Neuron (in vitro differentiated cells): ENCODE measurements around the gene SDHB.

Experiments used
- H2AFZ ChIP-seq: one replicate; pipeline ENCODE4 v1.6.1; 2013; ENCODE audit warnings: low read depth, mild to moderate bottlenecking, inconsistent platforms, low read length, moderate library complexity
- H3K27me3 ChIP-seq: one replicate; pipeline ENCODE4 v1.6.1; 2013; ENCODE audit warnings: low read length; ENCODE audit not compliant: insufficient read depth
- H3K36me3 ChIP-seq: one replicate; pipeline ENCODE4 v1.6.1; 2013; ENCODE audit warnings: low read length; ENCODE audit not compliant: insufficient read depth
- H3K4me1 ChIP-seq: one replicate; pipeline ENCODE4 v1.6.1; 2013; ENCODE audit warnings: low read length; ENCODE audit not compliant: insufficient read depth
- H3K4me3 ChIP-seq: 2 replicates; pipeline ENCODE4 v1.5.1; 2013; ENCODE audit warnings: mild to moderate bottlenecking, low read length, moderate library complexity
- H3K9me3 ChIP-seq: one replicate; pipeline ENCODE4 v1.6.1; 2013; ENCODE audit warnings: low read length

Gene SDHB

DNA sequence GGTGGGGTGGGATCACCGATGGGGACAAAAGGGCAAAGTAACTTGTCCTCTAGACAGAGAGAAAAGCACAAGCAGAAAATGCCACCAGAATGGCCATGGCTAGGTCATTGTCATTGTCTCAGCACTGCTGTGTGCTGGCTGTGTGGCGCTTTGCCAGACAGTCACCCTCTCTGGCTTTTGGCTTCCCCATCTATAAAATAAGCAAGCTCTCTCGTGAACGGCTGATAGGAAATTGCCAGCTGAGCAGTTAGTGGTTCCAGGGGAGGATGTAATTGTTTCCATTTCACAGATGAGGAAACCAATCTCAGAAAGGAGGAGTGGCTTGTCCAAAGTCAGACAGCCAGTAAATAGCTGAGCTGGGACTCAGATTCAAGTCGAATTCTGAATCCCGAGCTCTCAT, 32.9 kb upstream of the SDHB start:
- H3K9me3 ChIP-seq = no peaks in the 10 kb centered on the region
- H3K36me3 ChIP-seq = no peaks in the 10 kb centered on the region
- no peak overlapping the region for H3K4me3 ChIP-seq
- H2AFZ ChIP-seq = no peak overlapping the region
- peaks cover 8% of the 10 kb centered on the region for H3K27me3 ChIP-seq
- H3K4me1 ChIP-seq = peaks cover 9% of the 10 kb centered on the region

DNA sequence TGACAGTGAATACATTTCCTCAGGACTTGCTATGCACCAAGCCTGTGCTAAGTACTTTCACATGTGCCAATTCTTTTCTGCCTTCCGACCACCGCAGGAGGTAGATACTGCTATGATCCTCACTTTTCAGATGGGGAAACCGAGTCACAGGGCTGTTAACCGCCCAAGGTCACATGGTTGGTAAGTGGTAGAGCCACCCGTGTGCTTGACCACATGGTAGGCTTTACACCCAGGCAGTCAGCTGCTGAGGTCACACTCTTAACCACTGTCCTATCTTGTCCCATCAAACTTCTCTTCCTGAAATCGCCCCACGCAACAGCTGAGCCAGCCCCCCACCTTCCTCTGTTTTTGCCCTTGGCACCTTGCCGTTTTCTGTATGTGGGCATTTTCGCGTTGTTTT, 31.0 kb upstream of the SDHB start:
- Histone ChIP-seq H2AFZ (no peak overlapping the region), H3K36me3 (no peaks in the 10 kb centered on the region), H3K27me3 (peaks cover 8% of the 10 kb centered on the region), H3K4me1 (peaks cover 8% of the 10 kb centered on the region), H3K4me3 (no peak overlapping the region), H3K9me3 (no peaks in the 10 kb centered on the region)

DNA sequence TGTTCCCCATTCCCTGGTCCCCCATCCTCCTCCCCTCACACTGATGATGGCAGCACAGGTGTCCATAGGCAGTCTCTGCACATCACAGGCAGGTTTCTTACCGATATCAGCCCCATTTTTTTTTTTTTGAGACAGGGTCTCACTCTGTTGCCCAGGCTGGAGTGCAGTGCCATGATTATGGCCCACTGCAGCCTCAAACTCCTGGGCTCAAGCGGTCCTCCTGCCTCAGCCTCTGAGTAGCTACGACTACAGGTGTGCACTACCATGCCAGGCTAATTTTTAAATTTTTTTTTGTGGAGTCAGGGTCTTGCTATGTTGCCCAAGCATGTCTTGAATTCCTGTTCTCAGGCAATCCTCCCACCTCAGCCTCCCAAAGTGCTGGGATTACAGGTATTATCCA, 28.9 kb upstream of the SDHB start:
- H2AFZ ChIP-seq = no peak overlapping the region
- no peaks in the 10 kb centered on the region for H3K4me1 ChIP-seq
- H3K9me3 ChIP-seq = no peaks in the 10 kb centered on the region
- H3K36me3 ChIP-seq = no peaks in the 10 kb centered on the region
- no peak overlapping the region for H3K4me3 ChIP-seq
- peaks cover 8% of the 10 kb centered on the region for H3K27me3 ChIP-seq

DNA sequence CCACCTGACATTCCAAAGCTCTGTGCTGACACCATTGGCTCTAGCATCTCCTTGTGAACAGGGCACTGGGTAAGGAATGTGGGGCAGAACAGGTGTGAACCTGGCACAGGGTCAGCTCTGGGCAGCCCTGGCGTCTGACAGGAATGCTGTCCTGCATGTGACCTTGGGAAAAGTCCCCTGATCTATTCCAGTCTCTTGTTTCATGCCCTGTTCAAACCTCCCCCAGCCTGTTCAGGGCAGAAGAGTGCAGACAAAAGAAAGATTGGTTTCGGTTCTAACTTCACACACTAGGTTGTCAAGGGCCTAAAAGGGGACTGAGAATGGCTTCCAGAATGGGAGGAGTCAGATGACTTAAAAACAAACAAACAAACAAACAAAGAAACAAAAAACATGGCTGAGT, 27.6 kb upstream of the SDHB start:
- H3K36me3 ChIP-seq = no peaks in the 10 kb centered on the region
- no peak overlapping the region for H3K4me3 ChIP-seq
- H3K27me3 ChIP-seq = peaks cover 8% of the 10 kb centered on the region
- H3K4me1 ChIP-seq = no peaks in the 10 kb centered on the region
- H3K9me3 ChIP-seq = no peaks in the 10 kb centered on the region
- H2AFZ ChIP-seq = no peak overlapping the region

DNA sequence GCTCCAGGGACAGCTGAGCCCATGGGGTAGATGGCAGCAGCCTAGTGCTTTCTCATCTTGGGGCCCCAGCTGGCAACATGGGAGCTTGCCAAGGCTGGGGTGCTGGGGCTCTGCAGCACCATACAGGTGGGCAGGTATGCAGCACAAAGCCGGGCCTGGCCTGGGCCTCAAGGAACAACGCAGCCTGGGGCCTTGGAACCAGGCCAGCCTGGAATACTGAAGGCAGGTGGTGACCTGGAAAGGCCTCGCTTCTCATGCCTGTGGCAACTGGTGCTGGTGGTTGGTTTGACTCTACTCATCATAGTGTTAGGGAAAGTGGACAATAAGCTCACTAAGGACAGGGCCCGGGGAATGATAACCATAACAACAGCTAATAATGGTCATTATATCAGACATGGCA, 27.0 kb upstream of the SDHB start:
- Histone ChIP-seq H3K4me3 (no peak overlapping the region), H3K27me3 (peaks cover 8% of the 10 kb centered on the region), H3K36me3 (no peaks in the 10 kb centered on the region), H2AFZ (no peak overlapping the region), H3K9me3 (no peaks in the 10 kb centered on the region), H3K4me1 (no peaks in the 10 kb centered on the region)

DNA sequence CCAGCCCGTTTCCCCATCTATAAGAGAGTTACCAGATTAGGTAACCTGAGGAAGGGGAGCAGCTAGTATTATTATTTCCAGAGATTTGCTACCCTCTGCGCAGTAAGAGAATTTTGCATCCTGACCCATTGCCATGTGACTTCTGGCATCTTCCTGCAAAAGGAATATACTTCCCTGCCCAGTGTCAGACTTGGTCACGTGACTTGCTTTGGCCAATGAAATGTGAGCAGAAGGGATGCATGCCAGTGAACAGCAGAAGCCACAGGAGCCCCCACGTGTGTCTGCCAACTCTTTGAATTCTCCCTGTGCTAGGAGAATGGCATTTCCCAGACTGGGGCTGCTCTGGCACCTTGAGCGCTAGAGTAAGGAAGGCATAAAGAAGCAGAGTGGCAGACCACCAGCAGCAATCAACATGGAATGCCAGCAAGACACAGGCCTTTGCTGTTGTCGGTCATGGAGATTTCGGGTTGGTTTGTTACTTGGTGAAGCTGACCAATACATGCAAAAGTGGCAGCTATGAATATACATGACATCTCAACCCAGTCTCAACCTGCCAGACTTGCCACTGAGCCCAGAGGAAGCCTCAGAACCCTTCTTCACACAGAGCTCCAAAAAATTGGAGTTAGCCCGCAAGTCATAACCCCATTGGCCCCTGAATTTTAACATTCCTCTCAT, 26.4 kb upstream of the SDHB start:
- Histone ChIP-seq H3K4me1 (no peaks in the 10 kb centered on the region), H3K9me3 (no peaks in the 10 kb centered on the region), H3K36me3 (no peaks in the 10 kb centered on the region), H2AFZ (no peak overlapping the region), H3K4me3 (no peak overlapping the region), H3K27me3 (peaks cover 8% of the 10 kb centered on the region)

DNA sequence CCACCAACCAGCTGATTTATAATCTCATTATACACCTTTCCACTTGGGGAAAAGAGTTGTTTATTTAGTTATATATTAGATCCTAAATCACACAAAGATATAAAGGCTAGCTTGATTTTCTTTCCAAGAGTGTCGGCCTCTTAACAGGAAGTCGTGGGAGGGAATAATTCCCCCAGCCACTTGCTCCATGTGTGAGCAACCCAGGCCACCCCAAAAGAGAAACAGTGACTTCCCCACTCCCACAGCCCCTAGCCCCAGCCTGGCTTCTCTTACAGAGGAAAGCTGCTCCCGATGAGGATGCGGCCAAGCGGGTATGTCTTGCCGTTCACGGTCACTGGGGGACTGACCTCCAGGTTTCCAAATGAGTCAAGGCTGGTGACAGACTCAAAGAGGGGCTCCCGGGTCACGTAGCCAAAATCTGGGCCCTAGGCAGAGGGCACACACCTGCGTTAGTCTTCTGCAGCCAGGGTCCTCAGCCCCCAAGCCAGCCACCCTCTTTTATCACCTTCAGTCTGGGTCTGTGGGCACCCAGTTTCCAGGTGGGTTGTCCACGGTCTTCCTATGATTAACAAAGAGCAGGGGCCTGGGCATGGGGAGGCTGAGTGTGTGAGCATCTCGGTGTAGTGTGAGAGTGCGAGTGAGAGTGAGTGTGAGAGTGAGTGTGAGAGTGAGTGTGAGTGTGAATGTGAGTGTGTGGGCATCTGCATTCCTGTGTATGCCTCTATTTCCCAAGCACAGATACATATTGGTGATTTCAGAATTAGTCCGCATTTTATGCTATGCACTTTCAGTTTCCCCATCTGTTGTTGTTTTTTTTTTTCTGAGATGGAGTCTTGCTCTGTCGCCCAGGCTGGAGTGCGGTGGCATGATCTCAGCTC, 25.4 kb upstream of the SDHB start:
- H3K27me3 ChIP-seq = no peaks in the 10 kb centered on the region
- no peaks in the 10 kb centered on the region for H3K4me1 ChIP-seq
- H2AFZ ChIP-seq = no peak overlapping the region
- no peak overlapping the region for H3K4me3 ChIP-seq
- H3K36me3 ChIP-seq = no peaks in the 10 kb centered on the region
- no peaks in the 10 kb centered on the region for H3K9me3 ChIP-seq

DNA sequence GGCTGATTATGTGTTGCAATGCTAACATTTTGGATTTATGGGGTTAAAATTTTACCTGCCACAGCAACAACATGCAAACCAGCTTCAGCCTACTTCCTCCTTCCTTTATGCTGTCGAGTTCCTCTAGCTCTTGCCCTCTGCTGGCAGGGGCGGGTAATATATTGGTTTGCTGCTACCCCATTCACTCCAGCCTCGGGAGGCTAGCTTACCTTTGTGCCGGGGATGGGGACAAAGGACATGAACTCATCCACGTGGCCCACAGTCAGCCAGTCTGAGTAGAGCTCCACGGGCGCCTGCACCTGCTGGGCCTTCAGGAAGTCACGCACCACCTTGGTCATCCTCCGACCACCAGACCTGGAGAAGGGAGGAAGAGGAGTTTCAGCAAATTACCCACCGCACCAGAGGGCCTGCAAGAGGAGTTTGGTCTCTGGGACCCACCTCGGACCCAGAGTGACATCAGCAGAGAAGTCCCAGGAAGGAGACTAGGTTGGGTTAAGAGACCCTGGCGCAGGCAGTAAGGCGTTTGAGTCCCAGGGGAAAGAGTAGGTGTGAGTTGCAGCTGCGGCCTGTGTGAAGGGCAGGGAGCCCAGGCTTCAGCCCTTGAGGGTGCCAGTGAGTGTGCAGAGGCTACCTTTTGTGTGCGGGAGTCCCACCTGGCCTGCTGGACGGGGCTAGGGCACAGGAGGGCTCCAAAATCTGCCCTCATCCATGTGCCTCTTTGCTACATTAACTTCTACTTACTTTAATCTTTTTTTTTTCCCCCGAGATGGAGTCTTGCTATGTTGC, 21.8 kb upstream of the SDHB start:
- Histone ChIP-seq H3K9me3 (no peaks in the 10 kb centered on the region), H3K4me3 (no peak overlapping the region), H3K4me1 (no peaks in the 10 kb centered on the region), H3K36me3 (no peaks in the 10 kb centered on the region), H3K27me3 (no peaks in the 10 kb centered on the region), H2AFZ (no peak overlapping the region)

DNA sequence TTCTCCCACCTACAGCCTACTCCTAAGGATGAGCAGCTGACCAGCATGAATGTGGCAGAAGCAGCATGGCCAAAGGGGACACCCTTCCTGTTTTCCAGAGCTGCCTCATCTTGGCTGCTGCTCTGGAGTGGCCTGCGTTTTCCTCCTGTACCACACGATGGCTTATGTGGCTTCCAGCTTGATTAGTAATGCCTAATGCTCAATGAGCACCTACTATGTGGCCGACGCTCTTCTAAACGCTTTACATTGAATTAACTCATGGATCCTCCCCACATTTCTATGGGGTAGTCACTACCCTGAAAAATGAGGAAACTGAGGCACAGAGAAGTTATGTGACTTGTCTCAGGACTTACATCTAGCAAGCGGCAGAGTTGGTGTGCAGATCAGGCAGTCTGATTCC, 18.0 kb upstream of the SDHB start:
- H3K9me3 ChIP-seq = no peaks in the 10 kb centered on the region
- peaks cover 7% of the 10 kb centered on the region for H3K27me3 ChIP-seq
- H3K4me3 ChIP-seq = no peak overlapping the region
- no peaks in the 10 kb centered on the region for H3K36me3 ChIP-seq
- H3K4me1 ChIP-seq = no peaks in the 10 kb centered on the region
- H2AFZ ChIP-seq = no peak overlapping the region

DNA sequence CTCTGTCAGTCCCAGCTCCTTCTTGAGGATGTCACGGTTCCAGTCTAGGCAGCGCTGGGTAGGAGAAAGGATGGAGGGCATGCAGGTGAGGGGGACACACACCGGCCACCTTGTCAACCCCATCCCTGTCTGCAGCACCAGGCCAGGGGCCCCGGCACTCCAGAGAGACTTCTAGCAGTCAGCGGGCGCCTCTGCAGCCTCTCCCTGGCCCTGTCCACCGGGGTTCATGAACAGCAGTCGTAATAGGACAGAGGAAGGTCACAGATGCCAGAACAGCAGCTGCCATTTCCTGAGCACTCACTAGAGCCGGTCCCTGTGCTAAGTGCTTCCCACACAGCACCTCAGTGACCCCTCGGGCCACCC, 16.3 kb upstream of the SDHB start:
- Histone ChIP-seq H3K9me3 (peaks cover 5% of the 10 kb centered on the region), H3K27me3 (peaks cover 7% of the 10 kb centered on the region), H2AFZ (no peak overlapping the region), H3K4me3 (no peak overlapping the region), H3K4me1 (no peaks in the 10 kb centered on the region), H3K36me3 (no peaks in the 10 kb centered on the region)

DNA sequence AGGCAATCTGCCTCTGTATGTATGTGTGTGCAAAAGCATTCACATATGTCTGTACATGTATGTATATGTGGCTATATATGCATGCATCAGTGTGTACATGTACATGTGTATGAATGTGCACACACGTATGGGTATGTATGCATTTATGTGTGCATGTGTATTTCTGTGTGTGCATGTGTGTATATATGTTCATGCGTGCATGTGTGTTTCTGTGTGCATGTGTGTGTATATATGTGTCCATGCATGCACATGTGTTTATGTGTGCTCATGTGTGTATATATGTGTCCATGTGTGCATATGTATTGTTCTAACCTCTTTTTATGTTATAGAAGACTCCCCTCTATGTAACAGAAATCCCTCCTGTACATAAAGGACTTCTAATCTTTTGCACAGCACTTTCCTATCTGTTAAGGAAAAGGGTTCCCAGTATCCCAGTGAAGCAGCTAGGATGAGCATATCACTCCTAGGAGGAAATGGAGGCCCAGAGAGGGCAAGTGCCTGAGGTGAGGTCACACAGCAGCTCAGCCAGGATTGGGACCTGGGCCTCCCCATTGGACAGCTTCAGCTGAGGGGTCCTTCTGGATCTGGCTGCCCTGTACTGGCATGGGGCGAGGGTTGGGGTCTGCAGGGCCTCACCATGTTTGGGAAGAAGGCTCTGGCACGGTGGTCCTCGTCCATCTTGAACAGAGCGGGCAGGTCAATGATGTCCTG, 15.8 kb upstream of the SDHB start:
- H3K36me3 ChIP-seq = no peaks in the 10 kb centered on the region
- H3K4me1 ChIP-seq = no peaks in the 10 kb centered on the region
- peaks cover 7% of the 10 kb centered on the region for H3K27me3 ChIP-seq
- no peak overlapping the region for H3K4me3 ChIP-seq
- H3K9me3 ChIP-seq = peaks cover 5% of the 10 kb centered on the region
- H2AFZ ChIP-seq = no peak overlapping the region

DNA sequence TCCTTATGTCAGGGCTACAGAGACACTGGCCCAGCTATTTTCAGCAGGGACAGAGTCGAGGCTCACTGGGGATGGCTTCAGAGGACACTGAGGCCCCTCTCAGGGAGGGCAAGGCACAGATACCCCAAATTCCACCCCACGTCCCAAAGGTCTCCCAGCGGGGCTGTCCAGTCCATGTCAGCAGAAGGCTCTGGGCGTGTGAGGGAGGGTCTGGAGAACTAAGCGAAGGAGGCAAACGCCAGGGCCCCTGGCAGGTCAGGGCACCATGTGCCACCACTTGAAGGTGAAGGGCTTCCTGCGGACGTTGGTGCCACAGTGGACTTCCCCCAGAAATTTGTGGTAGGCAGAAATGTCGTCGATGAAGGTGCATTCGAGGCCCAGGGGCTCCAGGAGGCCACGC, 15.0 kb upstream of the SDHB start:
- Histone ChIP-seq H3K4me1 (no peaks in the 10 kb centered on the region), H3K9me3 (peaks cover 5% of the 10 kb centered on the region), H3K4me3 (no peak overlapping the region), H3K27me3 (peaks cover 7% of the 10 kb centered on the region), H2AFZ (no peak overlapping the region), H3K36me3 (no peaks in the 10 kb centered on the region)
